ENCODE measurements around the gene SLC4A3.

Gene SLC4A3

DNA sequence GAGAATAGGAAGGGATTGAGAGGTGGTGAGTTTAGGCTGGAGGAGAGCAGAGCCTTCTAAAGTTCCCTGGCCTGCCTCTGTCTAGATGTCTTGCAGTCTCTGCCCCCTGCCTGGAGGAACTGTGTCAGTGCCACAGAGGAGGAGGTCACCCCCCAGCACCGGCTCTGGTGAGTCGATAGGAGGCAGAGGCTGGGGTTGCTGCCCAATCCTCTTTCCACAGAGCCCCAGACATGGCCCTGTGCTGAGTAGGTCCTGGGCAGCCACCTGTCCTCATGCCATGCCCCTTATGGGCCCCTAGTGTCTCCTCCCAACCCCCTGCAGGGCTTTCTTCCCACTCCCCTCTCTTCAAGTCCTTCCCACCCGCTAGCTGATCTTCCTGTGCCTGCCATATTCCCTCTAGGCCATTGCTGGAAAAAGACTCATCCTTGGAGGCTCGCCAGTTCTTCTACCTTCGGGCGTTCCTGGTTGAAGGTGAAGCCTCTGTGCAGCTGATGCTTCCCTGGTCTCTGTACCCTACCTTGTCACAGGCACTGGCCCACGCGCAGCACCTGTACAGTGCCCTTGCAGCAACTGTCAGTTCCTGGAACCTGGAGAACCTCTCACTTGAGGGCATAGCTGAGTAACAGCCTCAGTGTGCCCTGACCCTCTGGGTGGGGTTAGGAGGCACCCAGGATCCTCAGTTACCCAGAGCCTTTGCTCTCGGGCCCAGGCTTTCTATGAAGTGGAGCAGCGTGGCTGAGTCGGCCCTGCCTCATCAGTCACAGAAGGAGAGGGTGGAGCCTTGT is 13.2 kb upstream of the SLC4A3 start:
- DNase-seq: no peak

DNA sequence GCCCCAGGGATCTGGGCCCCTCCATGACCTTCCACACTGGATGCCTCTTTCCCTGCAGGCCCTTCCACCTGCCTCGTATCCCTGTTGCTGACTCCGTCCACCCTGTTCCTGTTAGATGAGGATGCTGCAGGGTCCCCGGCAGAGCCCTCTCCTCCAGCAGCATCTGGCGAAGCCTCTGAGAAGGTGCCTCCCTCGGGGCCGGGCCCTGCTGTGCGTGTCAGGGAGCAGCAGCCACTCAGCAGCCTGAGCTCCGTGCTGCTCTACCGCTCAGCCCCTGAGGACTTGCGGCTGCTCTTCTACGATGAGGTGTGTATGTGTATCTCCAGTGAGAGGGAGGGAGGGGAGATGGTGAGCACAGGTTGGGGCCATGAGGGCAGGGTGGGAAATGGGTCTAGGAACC is 12.4 kb upstream of the SLC4A3 start:
- DNase-seq: no peak

DNA sequence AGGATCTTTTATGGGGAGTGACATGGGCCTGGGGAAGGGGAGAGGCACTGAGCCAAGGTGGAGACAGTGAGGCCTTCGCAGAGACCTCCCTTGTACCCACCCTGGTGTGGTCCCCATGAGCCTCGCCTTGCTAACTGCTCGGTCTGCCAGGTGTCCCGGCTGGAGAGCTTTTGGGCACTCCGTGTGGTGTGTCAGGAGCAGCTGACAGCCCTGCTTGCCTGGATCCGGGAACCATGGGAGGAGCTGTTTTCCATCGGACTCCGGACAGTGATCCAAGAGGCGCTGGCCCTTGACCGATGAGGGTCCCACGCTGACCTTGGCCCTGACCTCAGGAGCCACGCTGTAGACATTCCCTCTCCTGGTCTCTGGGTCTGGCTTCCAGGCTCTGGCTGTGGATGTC is 11.5 kb upstream of the SLC4A3 start:
- no peak for DNase-seq

DNA sequence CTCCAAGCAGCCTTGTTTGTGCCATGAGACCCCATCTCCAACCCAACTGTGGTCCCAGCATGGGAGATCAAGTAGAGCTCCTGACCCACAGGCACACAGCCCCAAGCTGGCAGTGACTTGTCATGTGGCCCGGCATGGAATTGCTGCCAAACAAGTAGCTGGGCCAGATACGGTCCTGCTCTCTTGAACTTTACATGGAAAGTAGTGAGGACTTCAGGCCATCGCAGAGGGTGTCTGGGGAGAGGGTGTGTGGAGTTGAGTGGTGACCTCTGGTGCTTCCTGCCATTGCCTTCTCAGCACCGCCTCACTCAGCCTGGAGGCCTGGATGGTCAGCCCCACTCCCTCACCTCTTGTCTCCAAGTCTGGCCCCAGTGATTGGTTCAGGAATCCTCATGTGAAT is 10.9 kb upstream of the SLC4A3 start:
- DNase-seq: no peak

DNA sequence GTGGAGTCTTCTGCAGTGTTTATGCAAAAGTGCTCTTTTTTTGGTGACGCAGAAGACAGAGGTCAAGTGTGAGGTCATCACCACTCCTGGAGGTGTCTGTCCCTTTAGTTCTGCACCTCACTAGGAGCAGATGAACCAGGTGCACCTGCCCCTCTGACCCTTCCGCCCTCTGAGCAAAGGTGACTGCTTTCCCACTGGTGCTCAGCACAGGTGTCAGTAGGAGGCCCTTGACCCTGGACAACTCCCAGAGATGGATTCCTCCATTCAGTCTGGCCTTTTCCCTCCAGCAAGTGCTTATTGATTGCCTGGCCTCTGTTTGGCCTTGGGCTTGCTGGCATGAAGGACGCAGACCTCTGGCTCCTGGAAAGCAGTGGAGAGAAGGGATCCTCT is 8.7 kb upstream of the SLC4A3 start:
- no peak for DNase-seq

DNA sequence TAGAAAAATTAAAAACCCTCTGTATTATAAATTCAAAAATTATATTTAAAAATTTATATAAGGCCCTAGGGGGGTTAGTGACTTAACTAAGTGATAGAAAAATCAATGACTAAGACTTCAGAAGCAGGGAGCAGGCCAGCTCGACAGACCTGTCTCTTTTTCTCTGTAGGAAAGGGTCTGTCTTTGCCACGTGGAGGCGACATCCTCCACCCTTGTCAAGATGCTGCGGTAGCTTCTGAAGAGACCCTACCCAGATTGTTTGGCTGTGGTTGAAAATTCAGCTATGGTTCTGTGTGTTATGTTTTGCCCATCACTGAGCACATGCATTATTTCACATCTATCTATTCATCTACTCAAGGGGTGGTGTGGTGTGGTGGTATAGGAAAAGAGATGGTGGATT is 8.2 kb upstream of the SLC4A3 start:
- no peak for DNase-seq

DNA sequence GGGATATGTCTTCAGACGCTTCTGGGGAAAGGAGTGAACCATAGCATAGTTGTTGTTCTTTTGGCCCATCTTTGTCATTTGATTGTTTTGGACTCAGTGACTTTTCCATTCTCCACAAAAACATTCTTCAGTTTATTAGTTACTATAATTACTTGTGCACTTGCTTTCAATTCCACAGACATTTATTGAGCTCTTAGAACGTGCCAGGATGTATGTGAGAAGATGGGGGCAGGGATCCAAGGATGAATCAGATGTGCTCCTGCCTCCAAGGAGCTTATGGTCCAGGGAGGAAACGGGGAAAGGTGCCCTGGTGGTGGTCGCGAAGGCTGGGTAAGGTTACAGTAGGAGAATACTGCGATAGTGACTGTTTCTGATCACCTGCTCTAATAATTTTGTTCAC is 6.9 kb upstream of the SLC4A3 start:
- no peak for DNase-seq

DNA sequence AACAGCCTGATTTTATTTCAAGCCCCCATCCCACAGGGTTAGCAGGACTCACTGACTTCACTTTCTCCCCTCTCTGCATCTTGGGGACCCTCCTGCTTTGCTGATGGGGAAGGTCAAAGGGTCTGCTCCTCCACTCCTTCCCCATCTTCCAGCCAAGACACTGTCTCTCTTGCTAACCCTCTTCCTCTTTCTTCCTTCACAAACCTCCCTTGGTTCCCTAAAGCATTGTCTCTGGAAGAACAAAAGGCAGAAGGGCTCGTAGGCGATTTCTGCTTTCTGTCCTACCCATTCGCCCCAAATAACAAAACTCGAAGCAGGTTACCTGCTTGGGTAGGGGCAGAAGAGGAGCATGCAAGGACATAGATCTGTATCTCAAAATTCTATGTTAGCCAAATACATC is 5.5 kb upstream of the SLC4A3 start:
- no peak for DNase-seq

DNA sequence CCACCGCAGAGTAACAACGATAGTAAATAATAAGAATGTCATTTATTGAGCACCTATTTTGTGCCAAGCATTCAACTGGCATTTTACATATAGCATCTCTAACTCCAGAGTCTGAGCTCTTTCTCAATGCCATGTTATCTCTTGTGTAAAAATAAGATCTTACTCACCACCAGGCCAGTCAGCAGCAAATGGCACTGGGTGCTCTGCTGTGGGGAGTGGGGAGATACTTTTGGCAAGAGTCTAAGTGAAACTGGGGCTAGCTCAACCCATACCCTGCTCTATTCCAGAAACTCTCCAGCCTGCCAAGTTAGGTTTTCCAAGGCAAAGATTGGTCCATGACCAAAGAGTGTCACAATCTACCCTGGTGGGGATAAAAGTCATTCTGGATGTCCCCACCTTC is 5.0 kb upstream of the SLC4A3 start:
- DNase-seq: no peak

DNA sequence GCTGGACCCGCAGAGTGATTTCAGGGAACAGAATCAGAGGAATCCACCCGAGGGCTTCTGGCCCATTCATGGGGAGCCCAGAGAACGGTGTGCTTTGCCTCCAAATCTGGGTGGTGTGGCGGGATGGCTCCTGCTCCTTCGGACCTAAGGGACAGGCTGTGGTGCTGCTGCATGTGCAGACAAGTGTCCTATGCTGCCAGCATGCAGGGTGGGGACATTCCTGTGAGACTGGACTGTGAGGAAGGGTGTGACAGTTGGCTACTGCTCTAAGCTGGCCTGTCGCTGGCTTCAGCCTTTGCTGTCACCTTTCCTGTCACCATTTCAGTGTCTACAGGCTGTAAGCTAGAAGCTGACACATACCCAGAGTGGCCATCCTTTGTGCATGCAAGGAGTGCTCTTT is 2.9 kb upstream of the SLC4A3 start:
- DNase-seq: no peak

DNA sequence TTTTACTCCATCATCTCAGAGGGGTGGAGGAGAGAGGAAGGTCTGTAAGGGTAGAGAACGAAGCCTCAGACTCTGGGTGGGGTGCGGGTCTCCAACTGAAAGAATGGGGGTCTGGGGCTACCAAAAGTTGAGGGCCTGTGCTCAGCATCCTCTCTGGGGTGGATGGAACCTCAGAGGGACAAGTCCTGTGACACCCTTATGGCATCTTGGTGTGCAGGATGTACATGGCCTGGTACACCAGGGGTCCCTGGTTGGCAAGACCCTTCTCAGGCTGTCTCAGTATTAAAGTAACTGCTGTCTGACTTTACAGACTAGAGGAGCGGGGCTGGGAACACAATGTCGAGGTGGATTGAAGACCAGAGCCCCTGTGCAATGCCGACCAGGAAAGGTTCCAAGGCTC is 2.3 kb upstream of the SLC4A3 start:
- DNase-seq: no peak

DNA sequence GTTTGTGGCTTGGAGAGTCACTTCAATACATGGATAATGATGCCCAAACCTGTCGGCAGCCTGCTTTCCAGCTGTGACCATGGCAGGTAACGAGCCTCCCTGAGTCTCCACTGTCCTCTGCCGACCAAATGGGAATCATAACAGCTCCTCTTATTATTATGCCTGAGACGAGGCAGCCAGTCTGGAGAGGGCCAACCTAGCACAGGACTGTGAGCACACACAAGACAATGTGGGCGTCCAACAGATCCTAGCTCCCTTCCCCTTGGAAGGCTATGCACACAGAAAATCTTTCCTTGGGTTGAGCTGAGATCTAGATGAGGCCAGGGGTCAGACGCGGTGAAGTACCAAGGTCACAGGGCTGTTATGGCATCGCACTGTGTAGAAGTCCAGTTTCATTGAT is 890 bp upstream of the SLC4A3 start:
- no peak for DNase-seq

DNA sequence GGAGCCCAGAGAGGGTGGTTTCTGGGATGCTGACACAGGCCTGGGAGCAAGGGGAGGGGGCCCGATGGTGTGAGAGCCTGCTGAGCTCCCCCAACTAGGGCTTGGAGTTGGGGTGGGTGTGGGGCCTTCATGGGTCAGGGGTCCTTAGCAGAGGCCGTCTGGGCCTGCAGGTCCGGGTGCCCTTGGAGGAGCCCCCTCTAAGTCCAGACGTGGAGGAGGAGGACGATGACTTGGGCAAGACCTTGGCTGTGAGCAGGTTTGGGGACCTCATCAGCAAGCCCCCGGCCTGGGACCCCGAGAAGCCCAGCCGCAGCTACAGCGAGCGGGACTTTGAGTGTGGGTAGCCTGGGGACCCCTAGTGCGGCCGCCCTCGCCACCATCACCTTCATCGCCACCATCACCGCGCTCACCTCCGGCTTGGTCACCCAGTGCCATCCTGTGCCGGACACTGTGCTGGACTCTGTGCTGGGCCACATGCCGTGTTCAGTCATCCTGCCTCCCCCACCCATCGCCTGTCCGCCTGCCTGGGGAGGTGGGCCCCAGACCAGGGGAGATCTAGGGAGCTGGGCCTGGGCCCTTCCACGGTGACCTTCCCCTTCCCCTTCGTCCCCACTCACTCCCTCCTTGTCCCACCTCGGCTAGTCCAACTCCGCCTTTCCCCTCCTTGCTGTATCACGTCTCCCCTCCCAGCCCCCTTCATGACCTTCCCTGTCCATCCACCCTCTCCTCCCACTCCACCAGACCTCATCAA is 980 bp downstream of the SLC4A3 start:
- no peak for DNase-seq

DNA sequence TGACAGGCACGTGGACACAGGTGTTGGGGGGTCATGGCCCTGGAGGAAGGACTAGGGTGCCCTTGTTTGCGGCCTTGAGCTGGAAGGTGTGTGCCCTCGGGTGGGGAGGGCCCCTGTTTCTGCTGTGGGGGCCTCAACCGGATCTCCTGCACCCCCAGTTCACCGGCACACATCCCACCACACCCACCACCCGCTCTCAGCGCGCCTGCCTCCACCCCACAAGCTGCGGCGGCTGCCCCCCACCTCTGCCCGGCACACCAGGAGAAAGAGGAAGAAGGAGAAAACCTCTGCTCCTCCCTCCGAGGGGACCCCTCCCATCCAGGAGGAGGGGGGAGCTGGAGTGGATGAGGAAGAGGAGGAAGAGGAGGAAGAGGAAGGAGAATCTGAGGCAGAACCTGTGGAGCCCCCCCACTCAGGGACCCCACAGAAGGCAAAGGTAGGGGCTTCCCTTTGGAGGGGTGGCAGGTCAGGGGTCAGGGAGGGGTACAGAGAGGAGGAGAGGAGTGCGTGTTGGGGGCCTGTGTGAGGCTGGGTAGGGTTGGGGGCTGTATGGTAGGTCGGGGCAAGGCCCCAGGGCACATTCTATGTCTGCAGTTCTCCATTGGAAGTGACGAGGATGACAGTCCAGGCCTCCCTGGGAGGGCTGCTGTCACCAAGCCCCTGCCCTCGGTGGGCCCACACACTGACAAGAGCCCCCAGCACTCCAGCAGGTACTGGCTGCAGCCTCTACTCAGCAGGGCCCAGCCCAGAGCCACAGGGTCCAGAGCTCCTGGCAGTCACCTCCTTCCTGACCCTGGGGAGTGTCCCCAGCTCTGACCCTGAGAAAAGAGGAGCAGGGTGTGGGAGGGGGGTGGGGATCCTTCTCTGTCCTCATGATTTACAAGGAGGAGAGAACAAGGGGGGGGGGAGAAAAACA is 1.8 kb downstream of the SLC4A3 start:
- no peak for DNase-seq

DNA sequence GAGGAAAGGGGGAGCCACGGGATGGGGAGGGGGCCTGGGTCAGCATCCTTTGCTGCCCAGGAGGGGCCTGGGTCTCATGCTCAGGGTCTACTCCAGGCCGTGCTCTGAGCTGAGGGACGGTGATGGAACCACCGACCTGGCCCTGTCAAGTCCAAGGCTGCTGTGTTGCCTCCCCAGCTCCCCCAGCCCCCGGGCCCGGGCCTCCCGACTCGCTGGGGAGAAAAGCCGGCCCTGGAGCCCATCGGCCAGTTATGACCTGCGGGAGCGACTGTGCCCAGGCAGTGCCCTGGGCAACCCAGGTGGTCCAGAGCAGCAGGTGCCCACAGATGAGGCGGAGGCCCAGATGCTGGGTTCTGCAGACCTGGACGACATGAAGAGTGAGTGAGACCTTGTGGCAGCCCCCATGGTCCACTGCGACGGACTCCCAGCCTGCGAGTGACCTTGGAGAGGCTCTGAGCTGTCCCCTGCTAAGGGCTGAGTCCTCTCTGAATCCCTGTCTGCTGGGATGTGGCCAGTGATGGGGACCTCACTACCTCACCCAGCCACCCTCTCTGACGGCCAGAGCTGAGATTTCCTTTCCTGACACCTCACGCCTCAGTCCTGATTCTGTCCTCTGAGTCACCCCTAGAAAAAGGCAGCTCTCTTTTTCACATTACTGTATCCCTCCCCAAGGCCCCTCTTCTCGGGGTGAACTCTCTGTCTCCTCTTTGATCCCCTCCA is 2.7 kb downstream of the SLC4A3 start:
- DNase-seq: no peak

DNA sequence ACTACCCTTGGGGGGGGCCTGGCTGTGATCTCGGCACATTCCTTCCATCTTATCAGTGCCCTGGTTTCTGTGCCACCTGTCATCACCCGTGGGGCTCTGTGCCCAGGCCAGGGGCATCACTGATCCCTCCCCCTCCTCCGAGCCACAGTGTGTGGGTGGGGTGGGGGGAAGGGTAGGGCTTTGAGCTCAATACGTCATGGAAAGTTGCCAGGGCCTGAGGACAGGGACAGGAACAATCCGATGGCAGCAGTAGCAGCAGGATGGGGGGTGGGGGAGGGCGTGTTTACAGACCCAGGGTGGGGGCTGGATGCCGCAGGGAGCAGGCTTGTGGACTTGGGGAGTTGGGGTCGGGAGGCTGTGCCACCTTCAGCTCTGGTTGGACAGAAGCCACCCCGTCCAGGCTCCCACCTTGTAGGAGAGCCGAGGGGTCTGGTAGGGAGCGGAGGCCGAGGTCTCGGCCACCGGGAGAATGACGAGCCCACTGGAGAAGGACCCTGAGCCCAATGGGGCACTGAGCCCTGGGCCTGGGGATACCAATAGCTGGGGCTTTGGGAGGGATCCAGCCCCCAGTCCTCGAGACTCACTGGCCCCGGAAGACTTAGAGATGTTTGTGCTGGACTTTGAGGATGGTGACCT is 3.5 kb downstream of the SLC4A3 start:
- no peak for DNase-seq

DNA sequence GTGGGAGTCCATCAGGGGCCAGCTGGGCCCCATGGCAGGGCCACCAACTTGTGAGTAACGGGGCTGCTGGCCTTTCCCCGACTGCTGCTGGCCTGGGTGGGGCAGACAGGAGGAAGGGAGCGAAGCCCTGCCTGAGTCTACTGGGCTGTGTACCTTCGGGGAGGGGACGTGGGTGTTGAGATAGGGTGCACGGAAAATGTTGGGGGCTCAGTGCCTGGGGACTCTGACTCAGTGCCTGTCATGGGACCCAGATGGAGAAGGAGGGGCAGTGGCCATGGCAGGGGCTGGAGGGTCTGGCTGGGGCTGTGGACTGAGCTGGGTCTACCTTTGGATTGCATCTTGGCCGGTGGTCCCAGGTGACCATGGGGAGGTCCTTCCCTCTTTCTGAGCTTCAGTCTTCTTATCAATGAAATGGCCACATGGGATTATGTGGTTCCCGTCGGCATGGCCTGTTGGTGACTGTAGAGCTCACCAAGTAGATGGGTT is 4.0 kb downstream of the SLC4A3 start:
- no peak for DNase-seq

DNA sequence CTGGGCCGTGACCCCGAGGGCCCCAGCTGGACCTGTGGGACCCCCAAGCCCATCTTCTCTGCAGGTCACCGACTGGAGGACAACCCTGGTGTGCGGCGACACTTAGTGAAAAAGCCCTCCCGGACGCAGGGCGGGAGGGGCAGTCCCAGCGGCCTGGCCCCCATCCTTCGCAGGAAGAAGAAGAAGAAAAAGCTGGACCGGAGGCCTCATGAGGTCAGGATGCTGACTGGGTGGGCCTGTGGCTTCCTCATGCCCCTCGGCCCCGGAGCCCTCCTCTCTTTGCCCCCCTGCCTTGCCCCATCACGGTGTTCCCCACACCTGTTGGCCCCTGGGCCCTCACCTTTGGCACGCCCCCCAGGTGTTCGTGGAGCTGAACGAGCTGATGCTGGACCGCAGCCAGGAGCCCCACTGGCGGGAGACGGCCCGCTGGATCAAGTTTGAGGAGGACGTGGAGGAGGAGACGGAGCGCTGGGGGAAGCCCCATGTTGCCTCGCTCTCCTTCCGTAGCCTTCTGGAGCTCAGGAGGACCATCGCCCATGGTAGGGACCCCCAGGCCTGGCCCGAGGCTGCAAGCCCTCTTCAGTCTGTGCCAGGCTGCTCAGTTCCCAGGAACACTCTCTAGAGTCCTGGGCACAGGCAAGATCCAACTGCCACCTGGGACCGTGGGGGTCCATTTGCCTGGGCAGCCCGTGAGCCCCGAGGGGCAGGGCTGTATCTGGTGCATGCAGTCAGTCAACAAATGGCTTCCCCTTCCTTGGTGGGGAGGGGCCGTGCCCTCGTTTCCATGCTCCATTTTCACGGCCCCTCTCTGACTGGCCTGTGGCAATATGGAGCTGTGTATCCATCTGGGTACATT is 4.7 kb downstream of the SLC4A3 start:
- no peak for DNase-seq

DNA sequence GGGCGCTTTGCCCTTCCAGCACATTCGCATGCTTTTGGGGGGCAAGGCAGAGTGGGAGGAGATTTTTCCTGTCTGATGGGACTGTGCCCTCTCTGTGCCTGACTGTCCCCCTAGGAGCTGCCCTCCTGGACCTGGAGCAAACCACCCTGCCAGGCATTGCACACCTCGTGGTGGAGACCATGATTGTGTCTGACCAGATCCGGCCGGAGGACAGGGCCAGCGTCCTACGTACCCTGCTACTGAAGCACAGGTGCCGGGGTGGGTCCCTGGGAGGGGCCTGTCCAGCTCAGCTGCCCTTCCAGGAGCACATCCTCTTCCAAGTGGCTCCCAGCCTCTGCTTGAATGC is 5.3 kb downstream of the SLC4A3 start:
- no peak for DNase-seq

DNA sequence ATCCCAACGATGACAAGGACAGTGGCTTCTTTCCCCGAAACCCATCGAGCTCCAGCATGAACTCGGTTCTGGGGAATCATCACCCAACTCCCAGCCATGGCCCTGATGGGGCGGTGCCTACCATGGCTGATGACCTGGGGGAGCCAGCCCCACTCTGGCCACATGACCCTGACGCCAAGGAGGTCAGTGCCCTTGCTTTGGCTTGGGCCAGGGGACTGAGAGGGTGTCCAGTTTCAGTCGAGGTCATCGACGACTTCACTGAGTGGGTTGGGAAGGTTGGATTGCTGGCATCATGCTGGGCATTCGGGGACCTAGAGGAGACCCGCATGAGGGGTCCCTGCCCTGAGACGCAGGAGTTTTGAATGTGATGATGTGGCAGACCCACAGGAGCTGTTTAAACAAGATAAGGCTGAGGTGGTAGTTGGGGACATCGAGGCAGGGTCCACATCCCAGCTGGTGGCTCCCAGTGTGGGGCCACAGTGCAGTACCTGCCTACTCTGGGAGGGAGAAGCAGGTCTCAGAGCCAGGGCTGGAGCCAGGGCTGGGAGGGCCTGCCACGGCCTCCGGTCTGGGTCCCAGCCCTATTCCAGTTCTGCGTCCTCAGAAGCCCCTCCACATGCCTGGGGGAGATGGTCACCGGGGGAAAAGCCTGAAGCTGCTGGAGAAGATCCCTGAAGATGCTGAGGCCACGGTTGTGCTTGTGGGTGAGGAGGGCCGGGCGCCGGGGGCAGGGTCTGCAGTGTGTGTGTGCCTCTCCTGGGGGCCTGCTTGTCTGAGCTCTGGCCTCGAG is 6.0 kb downstream of the SLC4A3 start:
- no peak for DNase-seq
